OCI-LY7 (cell line): ENCODE data around the gene LRFN2. TPM values are rescaled to one million over a fixed set of nuclear protein-coding genes. Genes with fewer than 3 reads are reported as not detected.

Source experiments
- BruUV-seq: library from RNA; stranded (reverse); fragments of 400-500 nt; replicated peaks from 2 replicates; lab custom pipeline; 2021; lab: Mats Ljungman, UMichigan
- CTCF ChIA-PET: fragments of 300-600 bp; sonication (Branson Sonifier 250); formaldehyde crosslinking; loops from one replicate; lab custom pipeline; 2022; ENCODE audit warnings: antibody characterized with exemption; ENCODE audit not compliant: unreplicated experiment; lab: Charles Lee
- POLR2A ChIA-PET: fragments of 300-600 bp; sonication (Branson Sonifier 250); formaldehyde crosslinking; loops from one replicate; lab custom pipeline; 2022; ENCODE audit warnings: antibody characterized with exemption; lab: Charles Lee
- DNase-seq: peaks from one replicate; pipeline ENCODE4 v3.0.0-alpha.2; 2015; ENCODE audit warnings: low spot score
- H2AFZ ChIP-seq: fragments of 200-600 bp; sonication (generic), shearing (Covaris generic); 2 replicates; pipeline ENCODE4 v1.6.1; 2014; ENCODE audit warnings: mild to moderate bottlenecking, antibody characterized with exemption, low read length, moderate library complexity
- H3K27ac ChIP-seq: fragments of 200-600 bp; sonication (generic); 2 replicates; pipeline ENCODE4 v1.5.1; 2014; ENCODE audit warnings: mixed run types, low read depth, mild to moderate bottlenecking, moderate library complexity, low read length, inconsistent platforms; ENCODE audit not compliant: poor library complexity, severe bottlenecking
- H3K36me3 ChIP-seq: fragments of 200-600 bp; sonication (generic); 2 replicates; pipeline ENCODE4 v1.6.1; 2014; ENCODE audit warnings: mild to moderate bottlenecking, antibody characterized with exemption, low read length, moderate library complexity, mixed read lengths; ENCODE audit not compliant: insufficient read depth
- H3K4me1 ChIP-seq: fragments of 200-600 bp; sonication (generic); 2 replicates; pipeline ENCODE4 v1.5.1; 2014; ENCODE audit warnings: mild to moderate bottlenecking, low read length; ENCODE audit not compliant: insufficient read depth, poor library complexity, severe bottlenecking
- H3K4me2 ChIP-seq: fragments of 200-600 bp; sonication (generic); 2 replicates; pipeline ENCODE4 v1.6.1; 2014; ENCODE audit warnings: mild to moderate bottlenecking, low read length
- H3K4me3 ChIP-seq: fragments of 200-600 bp; sonication (generic); 2 replicates; pipeline ENCODE4 v1.5.1; 2014; ENCODE audit warnings: mild to moderate bottlenecking, low read depth, low read length; ENCODE audit not compliant: poor library complexity, severe bottlenecking
- H3K79me2 ChIP-seq: fragments of 200-600 bp; sonication (generic); 2 replicates; pipeline ENCODE4 v1.6.1; 2016; ENCODE audit warnings: low read depth, mild to moderate bottlenecking, low read length, moderate library complexity, mixed read lengths; ENCODE audit not compliant: insufficient read depth
- H3K9me2 ChIP-seq: fragments of 200-600 bp; sonication (generic); 2 replicates; pipeline ENCODE4 v1.6.1; 2016; ENCODE audit warnings: mild to moderate bottlenecking, low read length, mixed read lengths; ENCODE audit not compliant: insufficient read depth
- H3K9me3 ChIP-seq: fragments of 200-600 bp; sonication (generic); 2 replicates; pipeline ENCODE4 v1.6.1; 2014; ENCODE audit warnings: mild to moderate bottlenecking, mixed run types, low read length, mixed read lengths
- H4K20me1 ChIP-seq: fragments of 200-600 bp; sonication (generic); 2 replicates; pipeline ENCODE4 v1.6.1; 2014; ENCODE audit warnings: mild to moderate bottlenecking, antibody characterized with exemption, low read length, moderate library complexity, mixed read lengths; ENCODE audit not compliant: insufficient read depth
- EZH2phosphoT487 ChIP-seq: fragments of 200-600 bp; sonication (generic); IDR thresholded peaks from 2 replicates; pipeline ENCODE4 v1.6.1; 2018; ENCODE audit warnings: low read depth, borderline replicate concordance, mild to moderate bottlenecking, mixed run types, antibody characterized with exemption, low read length, moderate library complexity, mixed read lengths
- intact Hi-C: fragments of 100-400 bp; cut with micrococcal nuclease; formaldehyde crosslinking; loops from one replicate; pipeline ENCODE4 v1.10.0; 2022; ENCODE audit not compliant: unreplicated experiment
- total RNA-seq, 2 experiments: library from RNA; depleted of rRNA in 1 of 2; stranded (reverse); fragments of >200 nt in 1 of 2; shearing (Covaris generic) in 1 of 2; gene quantifications; 2 replicates each; pipeline ENCODE4 v1.2.3, GENCODE V29; 2014 to 2022
- TF ChIP-seq, protein P1 (sequence below): fragments of 200-600 bp; sonication (generic); conservative IDR thresholded peaks from 2 replicates; pipeline ENCODE4 v1.5.1; 2014; ENCODE audit warnings: mild to moderate bottlenecking, antibody characterized with exemption, low read length, moderate library complexity, mixed read lengths

LRFN2 gene
- total RNA-seq, 2 experiments from 2014 or later, result not detected

DNA sequence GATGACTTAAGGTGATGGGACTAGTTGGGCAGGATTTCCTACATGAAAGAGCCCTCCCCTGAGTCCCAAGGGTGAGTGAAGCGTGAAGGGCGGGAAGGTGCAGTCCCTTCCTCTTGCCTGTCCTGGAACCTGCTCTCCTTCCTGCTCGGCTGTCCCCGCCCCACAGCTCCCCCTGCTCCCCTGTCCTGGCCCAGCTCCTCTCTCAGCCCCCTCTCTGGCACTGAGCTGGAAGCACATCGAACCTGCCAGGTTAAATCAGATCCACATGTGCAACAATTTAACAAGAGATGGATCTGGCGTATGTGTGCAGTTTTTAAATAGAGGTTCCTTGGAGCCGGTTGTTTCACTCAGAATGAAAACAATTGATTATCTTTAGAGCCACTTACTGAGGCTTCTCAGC lies 95.0 kb downstream of the LRFN2 start:
- Histone ChIP-seq H3K27ac (no peak overlapping the region), H3K4me3 (no peak overlapping the region), H3K4me2 (no peak overlapping the region), H2AFZ (no peak overlapping the region), H4K20me1 (no peaks in the 10 kb centered on the region), H3K9me3 (no peaks in the 10 kb centered on the region), H3K36me3 (no peaks in the 10 kb centered on the region), H3K9me2 (no peaks in the 10 kb centered on the region), H3K79me2 (no peaks in the 10 kb centered on the region), H3K4me1 (no peaks in the 10 kb centered on the region)
- ChIA-PET POLR2A (no interaction called here), CTCF (interaction anchor here (0.6 kb wide), 1 partner anchor 267 kb away, joined by 4 read pairs; no protein-coding TSS in a partner anchor)
- BruUV-seq, result no TSS peak
- DNase-seq, result no peak
- no peak for TF ChIP-seq EZH2phosphoT487
- TF ChIP-seq, protein P1, sequence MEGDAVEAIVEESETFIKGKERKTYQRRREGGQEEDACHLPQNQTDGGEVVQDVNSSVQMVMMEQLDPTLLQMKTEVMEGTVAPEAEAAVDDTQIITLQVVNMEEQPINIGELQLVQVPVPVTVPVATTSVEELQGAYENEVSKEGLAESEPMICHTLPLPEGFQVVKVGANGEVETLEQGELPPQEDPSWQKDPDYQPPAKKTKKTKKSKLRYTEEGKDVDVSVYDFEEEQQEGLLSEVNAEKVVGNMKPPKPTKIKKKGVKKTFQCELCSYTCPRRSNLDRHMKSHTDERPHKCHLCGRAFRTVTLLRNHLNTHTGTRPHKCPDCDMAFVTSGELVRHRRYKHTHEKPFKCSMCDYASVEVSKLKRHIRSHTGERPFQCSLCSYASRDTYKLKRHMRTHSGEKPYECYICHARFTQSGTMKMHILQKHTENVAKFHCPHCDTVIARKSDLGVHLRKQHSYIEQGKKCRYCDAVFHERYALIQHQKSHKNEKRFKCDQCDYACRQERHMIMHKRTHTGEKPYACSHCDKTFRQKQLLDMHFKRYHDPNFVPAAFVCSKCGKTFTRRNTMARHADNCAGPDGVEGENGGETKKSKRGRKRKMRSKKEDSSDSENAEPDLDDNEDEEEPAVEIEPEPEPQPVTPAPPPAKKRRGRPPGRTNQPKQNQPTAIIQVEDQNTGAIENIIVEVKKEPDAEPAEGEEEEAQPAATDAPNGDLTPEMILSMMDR, result no peak
- intact Hi-C loops, result no loop called here

DNA sequence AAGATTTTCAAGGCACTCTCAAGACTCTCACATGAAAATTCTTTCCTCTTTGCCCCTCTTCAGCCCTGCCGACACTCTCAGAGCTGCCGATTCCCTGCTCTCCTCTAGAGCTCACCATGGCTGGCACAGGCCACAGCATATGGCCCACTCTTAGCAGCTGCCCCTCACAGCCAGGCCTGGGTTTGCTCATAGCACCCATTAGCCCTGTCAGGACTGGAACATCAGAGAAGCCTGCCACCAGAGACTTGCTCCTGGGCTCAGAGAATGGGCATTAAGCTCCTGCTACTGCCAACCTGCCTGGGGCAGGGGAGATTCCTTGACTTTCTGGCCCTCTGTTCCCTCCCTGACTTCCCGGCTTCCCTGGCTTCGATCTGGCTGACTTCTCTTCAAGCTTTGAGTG lies 96.7 kb downstream of the LRFN2 start:
- intact Hi-C loops, result no loop called here
- Histone ChIP-seq H3K9me2 (no peaks in the 10 kb centered on the region), H3K9me3 (no peaks in the 10 kb centered on the region), H4K20me1 (no peaks in the 10 kb centered on the region), H2AFZ (no peak overlapping the region), H3K27ac (no peak overlapping the region), H3K36me3 (no peaks in the 10 kb centered on the region), H3K4me3 (no peak overlapping the region), H3K4me1 (no peaks in the 10 kb centered on the region), H3K4me2 (no peak overlapping the region), H3K79me2 (no peaks in the 10 kb centered on the region)
- CTCF ChIA-PET, result no interaction called here
- POLR2A ChIA-PET, result no interaction called here
- DNase-seq, result no peak
- BruUV-seq, result no TSS peak
- no peak for TF ChIP-seq EZH2phosphoT487
- TF ChIP-seq, protein P1, result no peak

DNA sequence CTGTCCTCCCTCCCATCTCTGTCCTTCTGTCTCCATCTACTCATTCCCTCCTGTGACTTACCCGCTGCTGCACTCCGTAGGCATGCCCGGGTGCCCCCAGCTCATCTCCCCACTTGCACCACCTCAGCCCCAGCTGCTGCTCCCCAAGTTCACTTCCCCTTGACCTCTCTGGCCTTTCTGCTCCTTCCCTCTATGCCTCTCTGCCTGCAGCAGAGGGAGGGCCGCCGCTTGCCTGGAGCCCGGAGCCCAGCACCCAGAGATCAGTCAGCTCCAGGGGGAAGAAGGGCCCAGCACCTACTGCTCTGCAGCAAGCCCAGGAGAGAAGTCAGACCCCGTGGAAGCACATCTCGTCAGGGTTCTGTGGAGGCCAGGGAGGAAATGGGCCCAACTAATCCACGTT lies 97.4 kb downstream of the LRFN2 start:
- intact Hi-C loops, result no loop called here
- CTCF ChIA-PET, result no interaction called here

More for the DNA sequence above, 97.4 kb downstream of the LRFN2 start:
- no peak overlapping the region for H3K4me3 ChIP-seq
- H3K27ac ChIP-seq, result no peak overlapping the region
- DNase-seq, result no peak
- no peaks in the 10 kb centered on the region for H4K20me1 ChIP-seq
- POLR2A ChIA-PET, result no interaction called here
- no peaks in the 10 kb centered on the region for H3K79me2 ChIP-seq
- no TSS peak for BruUV-seq
- H3K9me3 ChIP-seq, result no peaks in the 10 kb centered on the region
- H3K4me2 ChIP-seq, result no peak overlapping the region
- TF ChIP-seq, protein P1, result no peak
- no peak for TF ChIP-seq EZH2phosphoT487
- no peak overlapping the region for H2AFZ ChIP-seq
- no peaks in the 10 kb centered on the region for H3K4me1 ChIP-seq
- H3K9me2 ChIP-seq, result no peaks in the 10 kb centered on the region
- H3K36me3 ChIP-seq, result no peaks in the 10 kb centered on the region
